ENCODE measurements around the gene MSRB3.

Gene MSRB3

GRCh38 chr12:65334521-65334920 is 56.0 kb downstream of the MSRB3 start:
- Histone ChIP-seq H3K27me3 (replicated peaks; ENCODE audit: control insufficient read depth, insufficient read depth, low read length) (no peaks in the 10 kb centered on the region), H3K36me3 (ENCODE audit: control insufficient read depth, insufficient read depth, low read length) (no peaks in the 10 kb centered on the region), H3K4me3 (replicated peaks; ENCODE audit: low read depth, low read length) (no peak overlapping the region)
- DNase-seq (ENCODE audit: extremely low read depth, insufficient read length) = no peak
- no peak for TF ChIP-seq CTCF (IDR thresholded peaks at IDR 0.05; ENCODE audit: insufficient read depth, low read length, poor library complexity, severe bottlenecking)

GRCh38 chr12:65335021-65335714 is 56.7 kb downstream of the MSRB3 start:
- no peak for DNase-seq (ENCODE audit: extremely low read depth, insufficient read length)
- Histone ChIP-seq H3K36me3 (ENCODE audit: control insufficient read depth, insufficient read depth, low read length) (no peaks in the 10 kb centered on the region), H3K27me3 (replicated peaks; ENCODE audit: control insufficient read depth, insufficient read depth, low read length) (no peaks in the 10 kb centered on the region), H3K4me3 (replicated peaks; ENCODE audit: low read depth, low read length) (no peak overlapping the region)
- no peak for TF ChIP-seq CTCF (IDR thresholded peaks at IDR 0.05; ENCODE audit: insufficient read depth, low read length, poor library complexity, severe bottlenecking)

- no peaks in the 10 kb centered on the region for H3K36me3 ChIP-seq (ENCODE audit: control insufficient read depth, insufficient read depth, low read length)
- DNase-seq (ENCODE audit: extremely low read depth, insufficient read length) = no peak
- TF ChIP-seq CTCF (IDR thresholded peaks at IDR 0.05; ENCODE audit: insufficient read depth, low read length, poor library complexity, severe bottlenecking) = no peak
- no peaks in the 10 kb centered on the region for H3K27me3 ChIP-seq (replicated peaks; ENCODE audit: control insufficient read depth, insufficient read depth, low read length)
- no peak overlapping the region for H3K4me3 ChIP-seq (replicated peaks; ENCODE audit: low read depth, low read length)
These were observed 57.5 kb downstream of the MSRB3 start for GRCh38 chr12:65335981-65336380.

GRCh38 chr12:65339161-65339560 is 60.7 kb downstream of the MSRB3 start:
- no peak for TF ChIP-seq CTCF (IDR thresholded peaks at IDR 0.05; ENCODE audit: insufficient read depth, low read length, poor library complexity, severe bottlenecking)
- DNase-seq (ENCODE audit: extremely low read depth, insufficient read length) = no peak
- Histone ChIP-seq H3K36me3 (ENCODE audit: control insufficient read depth, insufficient read depth, low read length) (no peaks in the 10 kb centered on the region), H3K4me3 (replicated peaks; ENCODE audit: low read depth, low read length) (no peak overlapping the region), H3K27me3 (replicated peaks; ENCODE audit: control insufficient read depth, insufficient read depth, low read length) (no peaks in the 10 kb centered on the region)

- H3K27me3 ChIP-seq (replicated peaks; ENCODE audit: control insufficient read depth, insufficient read depth, low read length) = no peaks in the 10 kb centered on the region
- TF ChIP-seq CTCF (IDR thresholded peaks at IDR 0.05; ENCODE audit: insufficient read depth, low read length, poor library complexity, severe bottlenecking) = no peak
- no peak overlapping the region for H3K4me3 ChIP-seq (replicated peaks; ENCODE audit: low read depth, low read length)
- H3K36me3 ChIP-seq (ENCODE audit: control insufficient read depth, insufficient read depth, low read length) = no peaks in the 10 kb centered on the region
- DNase-seq (ENCODE audit: extremely low read depth, insufficient read length) = no peak
These were observed 64.7 kb downstream of the MSRB3 start for GRCh38 chr12:65343230-65343629.

- DNase-seq (ENCODE audit: extremely low read depth, insufficient read length) = no peak
- TF ChIP-seq CTCF (IDR thresholded peaks at IDR 0.05; ENCODE audit: insufficient read depth, low read length, poor library complexity, severe bottlenecking) = no peak
These were observed 65.3 kb downstream of the MSRB3 start for GRCh38 chr12:65343801-65344200.

More at GRCh38 chr12:65343801-65344200, 65.3 kb downstream of the MSRB3 start:
- Histone ChIP-seq H3K27me3 (replicated peaks; ENCODE audit: control insufficient read depth, insufficient read depth, low read length) (no peaks in the 10 kb centered on the region), H3K36me3 (ENCODE audit: control insufficient read depth, insufficient read depth, low read length) (no peaks in the 10 kb centered on the region), H3K4me3 (replicated peaks; ENCODE audit: low read depth, low read length) (no peak overlapping the region)

Data from GM06990 (cell line).